Measurements from ENCODE around the gene PHF2. TPM values are rescaled to one million over a fixed set of nuclear protein-coding genes. Genes with fewer than 3 reads are reported as not detected.
A peak's percentile ranks its signal among the peaks of the same experiment; 100 is the strongest.

The PHF2 gene
- polyA plus RNA-seq, 3 donors = 0.40 to 16.0 (median 0.97) TPM

- Histone ChIP-seq H3K4me1 (ENCODE audit: control insufficient read depth in 1 of 2, insufficient read depth in 2 of 2, low read length in 2 of 2) (no peaks in the 10 kb centered on the region), H3K36me3 (replicated peaks in 1 of 2; ENCODE audit: control insufficient read depth in 1 of 2, insufficient read depth in 2 of 2, low read length in 2 of 2) (peaks cover 35 to 52% of the 10 kb centered on the region in 2 donors), H3K9me3 (replicated peaks in 1 of 2; ENCODE audit: control insufficient read depth in 1 of 2, insufficient read depth in 1 of 2, low read length in 2 of 2) (no peaks in the 10 kb centered on the region), H4K20me1 (ENCODE audit: insufficient read depth, low read length) (peaks cover 32% of the 10 kb centered on the region), H3K9ac (ENCODE audit: insufficient read depth, low read length, poor library complexity, severe bottlenecking) (no peak overlapping the region), H3K4me2 (replicated peaks; ENCODE audit: extremely low read depth, low read length, poor library complexity, severe bottlenecking) (no peak overlapping the region), H3K4me3 (replicated peaks in 1 of 3; ENCODE audit: low read depth in 2 of 3, low read length in 3 of 3) (no peak overlapping the region), H2AFZ (ENCODE audit: insufficient read depth, low read depth, low read length, poor library complexity, severe bottlenecking) (no peak overlapping the region), H3K27ac (ENCODE audit: low read depth in 1 of 2, low read length in 2 of 2) (no peak overlapping the region), H3K79me2 (ENCODE audit: insufficient read depth, low read length) (no peaks in the 10 kb centered on the region), H3K27me3 (ENCODE audit: control insufficient read depth in 2 of 2, insufficient read depth in 2 of 2, low read length in 2 of 2) (no peaks in the 10 kb centered on the region)
- intact Hi-C loops (cut with micrococcal nuclease) = no loop called here
- Mint-ChIP-seq H3K36me3 (peaks cover 32 to 43% of the 10 kb centered on the region in 2 donors), H3K27ac (peak overlapping the region in 2 of 7 donors; percentile 10 to 14), H3K4me3 (no peak overlapping the region), H3K4me1 (no peaks in the 10 kb centered on the region), H3K9me3 (peaks cover 0 to 2% (median 0%) of the 10 kb centered on the region in 7 donors), H3K27me3 (ENCODE audit: low read depth in 3 of 3) (peaks cover 0 to 16% (median 3%) of the 10 kb centered on the region in 3 donors)
- no peak for DNase-seq
- TF ChIP-seq CTCF (IDR thresholded peaks at IDR 0.05) = no peak
- WGBS (ENCODE audit: insufficient coverage) = 93% methylated on average over 8 of the region's 12 CpGs
Measured at GRCh38 chr9:93668261-93668871, 92.0 kb downstream of the PHF2 start.

DNA sequence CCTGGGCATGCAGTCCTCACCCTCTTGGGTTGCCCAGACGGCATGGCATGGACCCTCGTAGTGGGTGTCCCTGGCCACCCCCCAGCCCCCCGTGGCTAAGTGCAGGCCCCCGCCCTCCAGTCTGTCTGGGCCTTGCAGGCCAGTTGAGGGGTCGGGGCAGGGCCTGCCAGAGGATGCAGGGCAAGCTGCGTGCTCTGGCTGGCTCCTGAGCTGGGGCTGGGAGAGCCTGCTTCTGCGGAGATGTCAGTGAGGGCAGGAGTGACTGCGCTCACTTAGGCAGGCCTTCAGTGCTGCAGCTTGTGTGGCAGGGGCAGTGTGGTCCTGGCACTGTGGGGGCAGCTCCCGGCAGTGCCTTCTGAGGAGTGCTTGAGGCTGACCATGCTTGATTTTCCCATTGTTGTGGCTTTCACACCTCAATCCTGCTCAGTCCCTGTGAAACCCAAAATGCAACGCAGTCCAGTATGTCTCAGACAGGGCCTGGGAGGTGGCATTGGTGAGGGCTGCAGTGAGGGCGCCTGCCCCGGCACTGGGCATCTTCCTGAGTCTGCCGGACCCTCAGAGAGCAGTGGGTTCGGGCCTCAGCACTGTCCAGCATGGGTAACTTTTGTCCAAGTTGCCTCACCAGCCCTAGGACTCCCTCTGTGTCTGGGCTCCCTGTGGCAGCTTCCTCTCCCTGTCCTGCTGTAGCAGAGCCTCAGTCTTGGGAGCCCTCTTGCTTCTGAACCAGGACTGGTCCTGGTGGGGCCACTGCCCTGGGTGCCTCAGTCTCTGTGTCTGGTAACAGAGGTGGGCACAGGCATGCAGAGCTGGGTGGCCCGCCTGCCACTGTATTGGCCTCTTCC is 93.0 kb downstream of the PHF2 start:
- Mint-ChIP-seq H3K9me3 (peaks cover 0 to 5% (median 0%) of the 10 kb centered on the region in 7 donors), H3K27me3 (ENCODE audit: low read depth in 3 of 3) (peaks cover 0 to 16% (median 3%) of the 10 kb centered on the region in 3 donors), H3K27ac (peak overlapping the region in 6 of 7 donors; percentile 66 to 93 (median 87)), H3K4me3 (no peak overlapping the region), H3K4me1 (no peaks in the 10 kb centered on the region), H3K36me3 (peaks cover 41 to 53% of the 10 kb centered on the region in 2 donors)
- Histone ChIP-seq H3K4me3 (replicated peaks in 1 of 3; ENCODE audit: low read depth in 2 of 3, low read length in 3 of 3) (no peak overlapping the region), H3K9me3 (replicated peaks in 1 of 2; ENCODE audit: control insufficient read depth in 1 of 2, insufficient read depth in 1 of 2, low read length in 2 of 2) (no peaks in the 10 kb centered on the region), H3K36me3 (replicated peaks in 1 of 2; ENCODE audit: control insufficient read depth in 1 of 2, insufficient read depth in 2 of 2, low read length in 2 of 2) (peaks cover 27 to 52% of the 10 kb centered on the region in 2 donors), H3K27me3 (ENCODE audit: control insufficient read depth in 2 of 2, insufficient read depth in 2 of 2, low read length in 2 of 2) (no peaks in the 10 kb centered on the region), H3K4me2 (replicated peaks; ENCODE audit: extremely low read depth, low read length, poor library complexity, severe bottlenecking) (no peak overlapping the region), H2AFZ (ENCODE audit: insufficient read depth, low read depth, low read length, poor library complexity, severe bottlenecking) (no peak overlapping the region), H3K27ac (ENCODE audit: low read depth in 1 of 2, low read length in 2 of 2) (no peak overlapping the region), H4K20me1 (ENCODE audit: insufficient read depth, low read length) (peaks cover 32% of the 10 kb centered on the region), H3K79me2 (ENCODE audit: insufficient read depth, low read length) (no peaks in the 10 kb centered on the region), H3K4me1 (ENCODE audit: control insufficient read depth in 1 of 2, insufficient read depth in 2 of 2, low read length in 2 of 2) (no peaks in the 10 kb centered on the region), H3K9ac (ENCODE audit: insufficient read depth, low read length, poor library complexity, severe bottlenecking) (no peak overlapping the region)
- no peak for DNase-seq
- intact Hi-C loops (cut with micrococcal nuclease) = no loop called here
- TF ChIP-seq CTCF (IDR thresholded peaks at IDR 0.05) = no peak
- WGBS (ENCODE audit: insufficient coverage) = 94% methylated on average over 14 of the region's 15 CpGs

Data from CD14-positive monocyte (primary cell).